ENCODE results near the gene TRPM4.

Gene TRPM4

GRCh38 chr19:49241769-49242168, 84.2 kb downstream of the TRPM4 start:
- no peak for DNase-seq

DNA sequence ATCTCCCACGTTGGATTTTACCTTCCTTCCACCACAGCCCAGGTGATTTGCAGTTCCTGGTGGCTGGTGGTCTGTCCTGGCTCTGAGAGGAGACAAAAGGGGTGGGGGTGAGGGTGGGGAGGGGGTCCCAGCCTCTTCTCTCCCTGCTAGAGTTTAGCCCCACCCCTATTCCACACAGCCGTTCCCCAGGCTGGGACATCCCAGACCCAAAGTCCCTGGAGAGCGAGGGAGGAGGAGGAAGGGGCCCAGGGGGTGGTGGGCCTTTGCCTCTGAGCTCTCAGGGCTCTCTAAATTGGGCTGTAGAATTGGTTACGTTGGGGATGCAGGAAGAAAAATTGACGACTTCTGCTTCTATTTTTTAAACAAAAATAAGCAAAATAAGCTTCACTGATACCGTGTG, 85.5 kb downstream of the TRPM4 start:
- DNase-seq: no peak

GRCh38 chr19:49243726-49244125, 86.1 kb downstream of the TRPM4 start:
- DNase-seq: no peak

- DNase-seq: no peak
Observed at GRCh38 chr19:49244256-49244655, 86.7 kb downstream of the TRPM4 start.

- no peak for DNase-seq
Observed at GRCh38 chr19:49247676-49248075, 90.1 kb downstream of the TRPM4 start.

GRCh38 chr19:49249933-49250332, 92.3 kb downstream of the TRPM4 start:
- DNase-seq: no peak

GRCh38 chr19:49255674-49256073, 98.1 kb downstream of the TRPM4 start:
- DNase-seq: no peak

DNA sequence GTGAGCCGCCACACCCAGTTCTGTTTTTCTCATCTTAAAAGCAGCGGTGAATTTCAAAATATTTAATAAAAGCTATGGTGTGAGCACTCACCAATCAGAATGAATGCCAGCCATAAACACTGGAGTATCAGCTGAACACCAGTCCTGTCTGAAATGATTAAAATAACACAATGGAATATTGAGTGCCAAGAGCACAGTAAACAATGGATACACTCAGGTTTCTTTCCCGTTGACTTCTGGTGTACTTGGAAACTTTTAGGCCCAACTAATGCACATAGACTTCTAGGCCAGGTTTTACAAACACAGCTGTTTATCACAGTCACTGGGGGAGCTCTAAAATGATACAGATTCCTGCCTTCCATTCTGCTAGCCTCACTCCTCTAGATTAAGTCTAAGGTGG, 99.1 kb downstream of the TRPM4 start:
- no peak for DNase-seq

All from femur (tissue), 1 donor.